ENCODE results near the gene RTL9.

DNA sequence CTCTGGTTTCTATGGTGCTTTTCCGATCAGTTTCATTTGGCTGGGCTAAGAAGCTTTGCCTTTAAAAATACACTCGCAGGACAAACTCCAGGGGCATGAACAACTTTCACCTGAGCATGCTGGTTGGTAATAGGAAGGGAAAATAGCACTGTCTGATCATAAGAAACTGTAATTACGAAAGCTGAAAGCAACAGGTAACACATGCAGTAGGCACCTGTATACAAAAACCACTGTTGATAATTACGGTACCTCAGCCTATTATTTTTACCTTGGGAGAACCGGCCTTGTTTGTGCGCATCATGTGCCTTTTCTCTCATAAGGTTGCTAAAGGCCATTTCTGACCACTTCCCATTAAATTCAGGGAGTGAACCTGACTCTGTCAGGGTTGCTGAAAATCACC is 45.7 kb downstream of the RTL9 start:
- no peak for TF ChIP-seq AKNA (CRISPR knock-in tag; IDR thresholded peaks at IDR 0.05; ENCODE audit: borderline replicate concordance)
- TF ChIP-seq, protein P1, sequence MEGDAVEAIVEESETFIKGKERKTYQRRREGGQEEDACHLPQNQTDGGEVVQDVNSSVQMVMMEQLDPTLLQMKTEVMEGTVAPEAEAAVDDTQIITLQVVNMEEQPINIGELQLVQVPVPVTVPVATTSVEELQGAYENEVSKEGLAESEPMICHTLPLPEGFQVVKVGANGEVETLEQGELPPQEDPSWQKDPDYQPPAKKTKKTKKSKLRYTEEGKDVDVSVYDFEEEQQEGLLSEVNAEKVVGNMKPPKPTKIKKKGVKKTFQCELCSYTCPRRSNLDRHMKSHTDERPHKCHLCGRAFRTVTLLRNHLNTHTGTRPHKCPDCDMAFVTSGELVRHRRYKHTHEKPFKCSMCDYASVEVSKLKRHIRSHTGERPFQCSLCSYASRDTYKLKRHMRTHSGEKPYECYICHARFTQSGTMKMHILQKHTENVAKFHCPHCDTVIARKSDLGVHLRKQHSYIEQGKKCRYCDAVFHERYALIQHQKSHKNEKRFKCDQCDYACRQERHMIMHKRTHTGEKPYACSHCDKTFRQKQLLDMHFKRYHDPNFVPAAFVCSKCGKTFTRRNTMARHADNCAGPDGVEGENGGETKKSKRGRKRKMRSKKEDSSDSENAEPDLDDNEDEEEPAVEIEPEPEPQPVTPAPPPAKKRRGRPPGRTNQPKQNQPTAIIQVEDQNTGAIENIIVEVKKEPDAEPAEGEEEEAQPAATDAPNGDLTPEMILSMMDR (CRISPR knock-in tag; IDR thresholded peaks at IDR 0.05), result no peak
- TF ChIP-seq, protein P2, sequence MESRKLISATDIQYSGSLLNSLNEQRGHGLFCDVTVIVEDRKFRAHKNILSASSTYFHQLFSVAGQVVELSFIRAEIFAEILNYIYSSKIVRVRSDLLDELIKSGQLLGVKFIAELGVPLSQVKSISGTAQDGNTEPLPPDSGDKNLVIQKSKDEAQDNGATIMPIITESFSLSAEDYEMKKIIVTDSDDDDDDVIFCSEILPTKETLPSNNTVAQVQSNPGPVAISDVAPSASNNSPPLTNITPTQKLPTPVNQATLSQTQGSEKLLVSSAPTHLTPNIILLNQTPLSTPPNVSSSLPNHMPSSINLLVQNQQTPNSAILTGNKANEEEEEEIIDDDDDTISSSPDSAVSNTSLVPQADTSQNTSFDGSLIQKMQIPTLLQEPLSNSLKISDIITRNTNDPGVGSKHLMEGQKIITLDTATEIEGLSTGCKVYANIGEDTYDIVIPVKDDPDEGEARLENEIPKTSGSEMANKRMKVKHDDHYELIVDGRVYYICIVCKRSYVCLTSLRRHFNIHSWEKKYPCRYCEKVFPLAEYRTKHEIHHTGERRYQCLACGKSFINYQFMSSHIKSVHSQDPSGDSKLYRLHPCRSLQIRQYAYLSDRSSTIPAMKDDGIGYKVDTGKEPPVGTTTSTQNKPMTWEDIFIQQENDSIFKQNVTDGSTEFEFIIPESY (CRISPR knock-in tag; IDR thresholded peaks at IDR 0.05), result no peak
- TF ChIP-seq MYC (CRISPR knock-in tag; IDR thresholded peaks at IDR 0.05; ENCODE audit: borderline replicate concordance), result no peak
- TF ChIP-seq ZSCAN20 (CRISPR knock-in tag; IDR thresholded peaks at IDR 0.05; ENCODE audit: borderline replicate concordance), result no peak
- no peak for TF ChIP-seq KDM1A (CRISPR knock-in tag; IDR thresholded peaks at IDR 0.05)
- TF ChIP-seq ZNF232 (CRISPR knock-in tag; IDR thresholded peaks at IDR 0.05; ENCODE audit: borderline replicate concordance), result no peak
- no peak for TF ChIP-seq ZNF773 (CRISPR knock-in tag; IDR thresholded peaks at IDR 0.05; ENCODE audit: borderline replicate concordance)
- no peak for TF ChIP-seq FOXA1 (IDR thresholded peaks at IDR 0.05)
- no peak for TF ChIP-seq FOXA1 (CRISPR knock-in tag; IDR thresholded peaks at IDR 0.05)
- TF ChIP-seq HES4 (CRISPR knock-in tag; IDR thresholded peaks at IDR 0.05; ENCODE audit: borderline replicate concordance), result no peak

All from HepG2 (cell line).